Astrocyte (in vitro differentiated cells and primary cell): Measurements from ENCODE around the gene TNFRSF21.

Experiments
- EZH2 ChIP-seq: IDR thresholded peaks from 2 replicates; pipeline ENCODE4 v1.6.1; 2012; ENCODE audit warnings: mild to moderate bottlenecking, low read length, inconsistent platforms; ENCODE audit not compliant: insufficient read depth
- TF ChIP-seq, protein P1 (sequence below): IDR thresholded peaks from 2 replicates; pipeline ENCODE4 v1.5.1; 2011; ENCODE audit warnings: low read depth, mild to moderate bottlenecking, inconsistent platforms, low read length, moderate library complexity; ENCODE audit not compliant: insufficient read depth

DNA sequence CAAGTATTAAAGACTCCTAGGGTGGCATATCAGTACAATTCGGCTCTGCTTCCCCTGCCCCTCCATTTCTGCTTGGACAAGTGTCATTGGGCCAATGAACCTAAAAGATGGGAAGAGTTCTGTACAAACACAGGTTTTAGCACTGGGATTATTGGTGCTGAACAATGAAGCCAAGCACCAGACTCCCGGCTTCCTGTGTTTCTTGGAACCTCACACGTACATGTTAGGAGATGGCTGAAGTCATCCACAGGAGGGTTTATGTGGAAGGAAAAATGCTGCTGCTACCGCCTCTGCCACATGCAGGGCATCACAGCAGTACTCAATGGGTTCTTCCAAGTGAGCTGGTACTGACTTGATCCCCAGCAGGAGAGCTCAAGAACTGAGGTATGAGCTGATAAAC lies 49.7 kb downstream of the TNFRSF21 start:
- TF ChIP-seq, protein P1, sequence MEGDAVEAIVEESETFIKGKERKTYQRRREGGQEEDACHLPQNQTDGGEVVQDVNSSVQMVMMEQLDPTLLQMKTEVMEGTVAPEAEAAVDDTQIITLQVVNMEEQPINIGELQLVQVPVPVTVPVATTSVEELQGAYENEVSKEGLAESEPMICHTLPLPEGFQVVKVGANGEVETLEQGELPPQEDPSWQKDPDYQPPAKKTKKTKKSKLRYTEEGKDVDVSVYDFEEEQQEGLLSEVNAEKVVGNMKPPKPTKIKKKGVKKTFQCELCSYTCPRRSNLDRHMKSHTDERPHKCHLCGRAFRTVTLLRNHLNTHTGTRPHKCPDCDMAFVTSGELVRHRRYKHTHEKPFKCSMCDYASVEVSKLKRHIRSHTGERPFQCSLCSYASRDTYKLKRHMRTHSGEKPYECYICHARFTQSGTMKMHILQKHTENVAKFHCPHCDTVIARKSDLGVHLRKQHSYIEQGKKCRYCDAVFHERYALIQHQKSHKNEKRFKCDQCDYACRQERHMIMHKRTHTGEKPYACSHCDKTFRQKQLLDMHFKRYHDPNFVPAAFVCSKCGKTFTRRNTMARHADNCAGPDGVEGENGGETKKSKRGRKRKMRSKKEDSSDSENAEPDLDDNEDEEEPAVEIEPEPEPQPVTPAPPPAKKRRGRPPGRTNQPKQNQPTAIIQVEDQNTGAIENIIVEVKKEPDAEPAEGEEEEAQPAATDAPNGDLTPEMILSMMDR, result no peak
- no peak for TF ChIP-seq EZH2
